HG02973 (cell line): ENCODE measurements around the gene GPM6B.

Experiments
- ATAC-seq: cut with Tn5 transposase; IDR thresholded peaks from one replicate; pipeline ENCODE4 v1.9.1; 2021; ENCODE audit warnings: moderate library complexity; ENCODE audit not compliant: unreplicated experiment

The GPM6B gene

DNA sequence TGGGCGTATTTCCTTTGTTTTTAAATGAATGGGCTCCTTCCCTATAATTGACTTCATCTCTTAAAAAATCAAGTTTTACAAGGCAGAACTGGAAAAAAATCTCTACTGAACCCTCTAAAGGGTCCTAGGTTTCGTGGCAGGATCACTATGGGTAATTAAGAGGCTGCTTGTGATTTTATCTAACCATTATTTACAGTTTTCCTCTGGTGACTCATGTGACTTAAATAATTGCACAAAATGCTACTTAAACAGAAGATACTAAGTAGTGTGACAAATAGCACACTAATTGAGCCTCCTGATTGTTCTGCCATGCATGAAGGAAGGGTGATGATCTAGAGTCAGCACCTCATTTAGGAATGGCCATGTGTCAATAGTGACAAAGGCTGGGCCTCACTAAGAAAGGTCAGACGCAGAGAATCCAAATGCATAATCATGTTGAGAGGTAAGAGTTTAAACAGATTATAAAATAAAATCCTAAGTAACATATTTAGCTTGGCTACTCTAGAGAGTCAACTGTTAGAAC is 46.8 kb downstream of the GPM6B start:
- no peak for ATAC-seq

DNA sequence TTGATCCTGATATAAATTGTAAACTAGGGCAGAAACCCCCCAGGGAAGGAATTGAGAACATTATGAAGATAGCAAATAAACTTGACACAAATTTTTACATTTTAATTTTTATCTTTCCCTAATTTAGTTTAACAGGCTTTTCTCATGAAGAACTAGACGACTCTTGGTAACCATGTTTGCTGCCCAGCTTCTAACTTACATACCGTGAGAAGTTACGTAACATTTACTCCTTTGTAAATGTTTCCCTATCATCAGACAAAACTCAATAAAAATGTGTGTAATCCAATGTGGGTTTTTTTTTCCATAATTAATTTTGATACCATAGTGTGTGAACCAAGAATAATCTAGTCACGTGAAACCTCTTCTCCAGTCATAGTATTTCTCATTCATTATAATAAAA is 48.0 kb downstream of the GPM6B start:
- no peak for ATAC-seq

GRCh38 chrX:13764765-13765164 is 52.1 kb downstream of the GPM6B start:
- no peak for ATAC-seq

- ATAC-seq = no peak
Measured at GRCh38 chrX:13764281-13764680, 52.6 kb downstream of the GPM6B start.

DNA sequence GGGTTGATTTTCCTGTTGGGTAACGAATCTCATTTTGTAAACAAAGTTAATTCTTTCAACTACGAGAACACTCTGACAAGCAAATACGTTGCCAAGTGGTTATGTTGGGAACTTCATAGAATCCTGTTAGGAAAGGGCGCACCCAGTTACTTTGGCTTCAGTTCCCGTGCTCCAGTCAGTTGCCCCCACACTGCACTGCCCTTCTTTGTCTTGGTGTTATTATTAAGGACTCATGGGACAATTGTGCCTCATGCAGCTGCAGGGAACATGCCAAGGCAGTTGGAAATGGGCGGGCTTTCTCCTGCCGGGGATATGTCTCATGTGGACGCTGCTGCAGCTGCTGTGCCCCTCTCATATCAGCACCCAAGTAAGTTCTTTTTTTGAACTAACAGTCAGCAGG is 53.4 kb downstream of the GPM6B start:
- ATAC-seq = no peak

- ATAC-seq = peak; percentile 76
Measured at GRCh38 chrX:13761606-13762414, 55.1 kb downstream of the GPM6B start.

GRCh38 chrX:13760426-13760825 is 56.5 kb downstream of the GPM6B start:
- ATAC-seq = no peak

DNA sequence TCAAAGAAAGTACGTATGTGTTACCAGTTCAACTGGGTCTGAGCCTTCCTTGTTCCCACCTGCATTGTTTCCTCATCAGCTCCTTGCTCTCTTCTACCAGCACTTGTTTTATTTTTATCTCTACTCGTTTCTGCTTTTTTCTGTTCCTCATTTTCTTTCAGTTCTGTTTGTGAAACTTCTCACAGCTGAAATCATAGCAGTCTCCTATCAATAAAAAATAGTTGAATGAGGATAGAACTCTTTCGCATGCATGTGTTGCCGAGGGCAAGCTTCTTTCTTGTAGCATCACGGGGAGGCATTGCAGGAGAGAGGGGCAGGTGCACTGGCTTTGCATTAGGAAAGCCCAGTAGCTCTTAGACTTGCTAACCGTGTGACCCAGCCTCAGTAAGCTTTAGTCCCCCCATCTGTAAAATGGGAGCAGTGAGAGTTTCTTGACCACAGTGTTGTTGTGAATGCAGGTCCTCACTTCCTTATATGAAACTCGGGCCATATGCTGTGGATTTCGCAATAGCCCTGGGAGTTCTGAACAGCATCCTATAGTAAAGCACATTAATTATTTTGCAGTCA is 57.7 kb downstream of the GPM6B start:
- ATAC-seq = peak; percentile 53

GRCh38 chrX:13756381-13756780 is 60.5 kb downstream of the GPM6B start:
- no peak for ATAC-seq

DNA sequence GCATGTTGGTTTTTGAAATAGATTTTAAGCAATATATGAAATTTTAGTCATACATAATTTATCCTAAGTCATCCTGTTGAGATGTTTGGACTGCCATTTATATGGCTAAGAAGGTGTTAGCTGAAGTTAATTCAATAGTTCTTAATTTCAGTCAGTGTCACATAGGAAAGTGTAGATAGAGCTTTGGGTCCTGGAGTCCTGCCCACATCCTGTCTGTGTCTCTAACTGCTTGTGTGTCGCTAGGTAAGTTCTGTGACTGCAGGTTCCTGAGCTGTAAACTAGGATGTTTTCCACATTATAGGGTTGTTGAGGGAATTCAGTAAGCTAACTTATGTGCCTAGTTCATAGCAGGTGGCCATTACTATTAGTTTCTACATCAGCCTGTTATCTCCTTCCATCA is 61.6 kb downstream of the GPM6B start:
- ATAC-seq = no peak

- no peak for ATAC-seq
Measured at GRCh38 chrX:13754765-13755164, 62.1 kb downstream of the GPM6B start.

DNA sequence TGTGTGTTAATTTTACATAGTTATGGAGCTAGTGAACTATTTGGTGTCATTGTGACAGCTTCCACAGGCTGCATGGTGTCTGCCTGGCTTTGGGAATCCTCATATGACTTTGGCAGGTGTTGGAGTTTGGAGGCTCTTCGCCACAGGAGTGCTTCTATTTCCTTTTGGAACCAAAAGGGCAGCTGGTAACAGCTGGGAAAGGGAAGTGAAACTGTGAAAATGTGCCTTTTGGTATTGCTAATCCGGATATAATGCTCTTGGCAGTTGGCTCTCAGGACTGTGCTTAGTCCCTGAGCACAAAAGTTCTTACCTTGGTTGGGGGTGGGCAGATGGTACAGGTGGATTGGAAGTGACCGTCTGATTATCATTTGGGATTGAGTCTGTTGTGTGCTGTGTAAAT is 64.2 kb downstream of the GPM6B start:
- ATAC-seq = peak; percentile 68

DNA sequence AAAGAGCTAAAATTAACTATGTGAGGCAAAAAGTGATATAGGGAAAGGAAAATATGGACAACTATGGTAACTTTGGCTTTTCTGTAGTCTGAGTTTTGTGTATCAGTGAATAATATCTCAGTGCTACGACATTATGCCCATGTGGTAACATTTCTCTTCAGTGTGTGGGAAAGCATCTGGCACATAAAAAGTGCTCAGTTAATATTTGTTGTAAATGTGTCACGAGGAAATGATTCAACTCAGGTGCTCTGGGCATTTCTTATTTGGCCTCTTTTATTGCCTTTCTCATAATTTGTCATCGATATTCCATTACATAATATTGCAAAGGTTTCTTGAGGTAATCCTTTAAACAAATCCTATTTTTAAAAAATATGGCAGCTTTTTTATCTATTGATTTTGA is 64.8 kb downstream of the GPM6B start:
- ATAC-seq = no peak

DNA sequence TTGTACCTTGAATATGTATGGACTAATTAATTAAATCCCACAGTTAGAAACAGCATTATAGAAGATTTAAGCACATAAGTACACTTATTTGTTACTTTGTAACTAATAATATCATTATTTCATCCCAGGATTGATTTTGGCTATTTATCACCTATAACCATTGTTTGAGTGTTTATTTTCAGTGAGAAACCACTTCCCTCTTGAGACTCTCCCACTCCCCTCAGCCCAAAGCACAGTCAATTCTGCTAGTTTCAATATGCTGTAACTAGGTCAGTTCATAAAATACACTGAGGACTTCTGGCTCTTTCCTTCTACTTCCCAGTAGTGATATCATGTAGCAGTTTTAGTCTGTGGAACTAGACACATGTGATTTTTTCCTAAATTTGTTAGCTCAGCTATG is 66.1 kb downstream of the GPM6B start:
- ATAC-seq = peak; percentile 50

DNA sequence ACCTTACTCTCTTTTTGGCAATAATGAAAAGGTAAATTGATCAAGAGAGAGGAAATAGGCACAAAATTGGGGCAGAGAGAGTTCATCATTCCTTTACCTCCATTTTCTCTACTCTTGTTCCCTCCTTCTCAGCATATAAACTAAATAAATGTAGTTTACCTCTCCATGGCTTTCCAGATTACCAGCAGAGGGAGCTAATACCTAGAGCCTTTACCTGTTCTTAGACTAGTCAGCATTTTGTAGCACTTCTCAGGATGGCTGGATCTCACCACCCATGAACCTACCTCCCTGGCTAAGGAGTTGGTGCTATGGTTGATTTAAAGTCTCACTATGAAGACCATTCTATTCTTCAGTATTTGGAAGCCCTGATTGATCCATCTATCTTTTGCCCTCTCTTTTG is 66.7 kb downstream of the GPM6B start:
- no peak for ATAC-seq

DNA sequence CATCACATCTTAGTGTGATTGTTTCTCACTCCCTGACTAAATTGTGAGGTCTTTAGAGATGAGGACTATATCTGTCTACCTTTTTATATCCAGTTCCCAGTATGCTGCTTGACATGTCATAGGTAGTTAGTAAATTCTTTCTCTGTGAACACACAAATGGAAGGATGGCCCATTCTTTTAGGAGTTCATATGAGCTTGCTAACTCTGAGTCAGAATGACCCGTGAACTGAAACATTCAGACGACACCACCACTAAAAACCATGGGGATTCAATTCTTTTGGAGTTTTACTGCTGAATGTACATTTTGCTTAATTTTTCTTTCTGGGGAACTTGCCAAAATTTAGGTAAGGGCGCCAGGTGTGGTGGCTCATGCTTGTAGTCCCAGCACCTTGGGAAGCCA is 68.4 kb downstream of the GPM6B start:
- ATAC-seq = no peak

DNA sequence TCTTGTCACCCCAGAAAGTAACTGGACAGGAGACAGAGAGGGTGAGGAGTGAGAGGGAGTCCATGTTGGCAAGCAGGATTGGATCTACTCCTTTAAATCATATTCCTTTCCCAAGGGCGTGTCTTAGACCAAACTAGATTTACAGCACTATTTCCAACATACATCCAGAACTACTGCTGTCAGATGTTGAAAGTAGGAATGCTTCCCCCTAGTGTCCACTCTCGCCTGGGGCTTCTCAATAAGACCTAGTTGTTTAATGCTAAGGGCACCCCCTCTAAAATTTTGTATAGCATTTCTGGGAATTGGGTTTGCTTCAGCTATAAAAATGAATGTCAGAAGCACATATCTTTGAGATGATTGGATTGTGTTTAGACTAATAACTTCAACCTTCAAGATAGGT is 69.1 kb downstream of the GPM6B start:
- no peak for ATAC-seq

- peak; percentile 85 for ATAC-seq
Measured at GRCh38 chrX:13742397-13743176, 74.3 kb downstream of the GPM6B start.

- ATAC-seq = no peak
Measured at GRCh38 chrX:13741695-13742094, 75.2 kb downstream of the GPM6B start.

- peak; percentile 85 for ATAC-seq
Measured at GRCh38 chrX:13734278-13735172, 82.4 kb downstream of the GPM6B start, which contains the start of the genes OFD1 and TRAPPC2. Gene OFD1 (plus strand): TSS chrX:13734748. CDS start chrX:13735072, 324 bp downstream. Gene TRAPPC2 (minus strand): TSS chrX:13734620. CDS start chrX:13719963, 14,657 bp downstream.
